HFF-Myc (cell line): ENCODE data around the gene PDE4A.
A peak's percentile ranks its signal among the peaks of the same experiment; 100 is the strongest.
"Not testable (repeated sequence)": the region's sequence is repeated elsewhere in the genome, so short reads cannot be mapped to it uniquely, and the experiment has no call there.

Experiments
- DNase-seq: peaks from one replicate; pipeline ENCODE4 v3.0.0-alpha.2; 2011; ENCODE audit warnings: low read depth; ENCODE audit errors: extremely low read depth
- H3K4me3 ChIP-seq: replicated peaks from 2 replicates; pipeline ENCODE4 v1.5.1; 2011; ENCODE audit warnings: low read depth, mild to moderate bottlenecking, control low read depth, low read length
- TF ChIP-seq, protein P1 (sequence below): IDR thresholded peaks from 2 replicates; pipeline ENCODE4 v1.5.1; 2012; ENCODE audit warnings: mild to moderate bottlenecking, low read depth, low read length, control low read depth; ENCODE audit errors: missing control alignments

The PDE4A gene

DNA sequence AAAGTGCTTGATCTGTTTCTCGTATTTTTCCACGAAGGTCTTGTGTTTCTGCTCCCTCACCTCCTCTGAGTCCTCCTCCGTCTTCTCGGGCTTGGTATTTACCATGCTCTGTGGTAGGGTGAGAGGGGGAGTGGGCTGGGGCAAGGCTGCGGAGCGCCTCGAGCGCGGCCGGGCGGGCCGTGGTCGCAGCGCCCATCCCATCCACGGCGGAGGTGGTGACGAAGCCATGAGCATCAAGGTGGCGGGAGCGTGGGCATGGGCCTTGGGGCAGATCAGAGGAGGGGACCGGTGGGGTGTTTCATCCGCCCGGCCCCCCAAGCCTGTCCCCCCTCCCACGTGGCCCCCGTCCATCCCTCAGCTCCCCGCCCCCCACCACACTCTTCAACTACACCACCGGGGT, 24.9 kb upstream of the PDE4A start:
- TF ChIP-seq, protein P1, sequence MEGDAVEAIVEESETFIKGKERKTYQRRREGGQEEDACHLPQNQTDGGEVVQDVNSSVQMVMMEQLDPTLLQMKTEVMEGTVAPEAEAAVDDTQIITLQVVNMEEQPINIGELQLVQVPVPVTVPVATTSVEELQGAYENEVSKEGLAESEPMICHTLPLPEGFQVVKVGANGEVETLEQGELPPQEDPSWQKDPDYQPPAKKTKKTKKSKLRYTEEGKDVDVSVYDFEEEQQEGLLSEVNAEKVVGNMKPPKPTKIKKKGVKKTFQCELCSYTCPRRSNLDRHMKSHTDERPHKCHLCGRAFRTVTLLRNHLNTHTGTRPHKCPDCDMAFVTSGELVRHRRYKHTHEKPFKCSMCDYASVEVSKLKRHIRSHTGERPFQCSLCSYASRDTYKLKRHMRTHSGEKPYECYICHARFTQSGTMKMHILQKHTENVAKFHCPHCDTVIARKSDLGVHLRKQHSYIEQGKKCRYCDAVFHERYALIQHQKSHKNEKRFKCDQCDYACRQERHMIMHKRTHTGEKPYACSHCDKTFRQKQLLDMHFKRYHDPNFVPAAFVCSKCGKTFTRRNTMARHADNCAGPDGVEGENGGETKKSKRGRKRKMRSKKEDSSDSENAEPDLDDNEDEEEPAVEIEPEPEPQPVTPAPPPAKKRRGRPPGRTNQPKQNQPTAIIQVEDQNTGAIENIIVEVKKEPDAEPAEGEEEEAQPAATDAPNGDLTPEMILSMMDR, result no peak
- no peak for DNase-seq
- no peak overlapping the region for H3K4me3 ChIP-seq

DNA sequence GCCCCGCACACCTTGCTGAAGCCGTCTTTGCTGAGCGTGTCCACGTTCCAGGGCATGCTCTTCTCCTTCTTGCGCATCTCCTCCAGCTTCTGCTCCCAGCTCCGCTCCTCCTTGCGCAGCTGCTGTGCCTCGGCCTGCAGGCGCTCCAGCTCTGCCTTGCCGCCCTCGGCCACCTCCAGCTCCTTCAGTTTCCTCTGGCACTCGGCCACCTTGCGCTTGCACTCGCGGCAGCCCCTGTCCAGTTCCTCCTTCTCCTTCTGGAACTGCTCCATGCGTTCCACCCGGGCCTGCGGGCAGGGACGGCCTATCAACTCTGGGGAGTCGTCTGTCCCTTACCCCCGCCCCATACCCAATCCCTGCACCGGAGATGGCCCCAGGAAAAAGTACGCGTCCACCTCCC, 24.4 kb upstream of the PDE4A start:
- DNase-seq, result no peak
- TF ChIP-seq, protein P1, result no peak
- H3K4me3 ChIP-seq, result no peak overlapping the region

DNA sequence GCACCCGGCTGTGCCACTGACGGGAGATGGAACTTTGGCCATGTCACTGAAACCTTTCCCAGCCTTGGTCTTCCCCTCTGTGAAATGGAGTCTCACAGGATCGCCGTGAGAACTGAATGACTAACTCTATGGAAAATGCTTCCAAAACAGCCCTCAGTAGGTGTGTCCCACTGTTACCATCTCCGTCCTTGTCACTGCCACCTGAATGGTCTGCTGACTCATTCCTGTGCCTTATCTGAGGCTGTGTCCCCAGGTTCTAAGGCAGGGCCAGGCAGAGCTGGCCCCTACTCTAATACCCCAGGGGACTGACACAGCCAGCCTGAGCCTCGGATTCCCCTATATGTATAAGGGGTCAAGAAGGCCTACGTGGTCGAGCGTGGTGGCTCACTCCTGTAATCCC, 21.5 kb upstream of the PDE4A start:
- TF ChIP-seq, protein P1, result no peak

DNA sequence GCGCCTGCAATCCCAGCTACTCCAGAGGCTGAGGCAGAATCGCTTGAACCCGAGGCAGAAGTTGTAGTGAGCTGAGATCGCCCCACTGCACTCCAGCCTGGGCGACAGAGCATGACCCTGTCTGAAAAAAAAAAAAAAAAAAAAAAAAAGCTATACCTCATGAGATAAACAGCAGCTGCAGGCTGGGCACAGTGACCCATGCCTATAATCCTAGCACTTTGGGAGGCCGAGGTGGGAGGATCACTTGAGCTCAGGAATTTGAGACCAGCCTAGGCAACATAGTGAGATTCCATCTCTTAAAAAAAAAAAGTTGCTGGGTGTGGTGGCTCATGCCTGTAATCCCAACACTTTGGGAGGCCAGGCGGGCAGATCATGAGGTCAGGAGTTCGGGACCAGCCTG, 21.0 kb upstream of the PDE4A start:
- DNase-seq, H3K4me3 ChIP-seq: not testable (repeated sequence)

More for the DNA sequence above, 21.5 kb upstream of the PDE4A start:
- H3K4me3 ChIP-seq, result no peak overlapping the region
- no peak for DNase-seq

DNA sequence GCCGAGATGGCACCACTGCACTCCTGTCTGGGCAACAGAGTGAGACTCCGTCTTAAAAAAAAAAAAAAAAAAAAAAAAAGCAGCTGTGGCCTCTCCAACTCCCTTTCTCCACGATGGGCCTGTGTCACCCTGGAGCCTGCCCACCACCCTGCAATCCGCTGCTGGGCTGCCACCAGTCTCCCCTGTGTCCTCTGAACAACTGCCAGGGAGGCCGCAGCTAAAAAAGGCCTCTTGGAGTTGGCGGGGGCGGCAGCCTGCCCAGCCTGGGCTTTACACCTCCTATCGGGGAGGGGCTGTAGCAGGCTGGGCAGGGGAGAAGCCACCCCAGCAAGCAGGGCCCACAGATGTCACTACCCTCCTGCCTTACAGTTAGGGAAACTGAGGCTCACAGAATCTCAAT, 20.5 kb upstream of the PDE4A start:
- TF ChIP-seq, protein P1, result no peak
- DNase-seq, result no peak
- H3K4me3 ChIP-seq, result no peak overlapping the region

DNA sequence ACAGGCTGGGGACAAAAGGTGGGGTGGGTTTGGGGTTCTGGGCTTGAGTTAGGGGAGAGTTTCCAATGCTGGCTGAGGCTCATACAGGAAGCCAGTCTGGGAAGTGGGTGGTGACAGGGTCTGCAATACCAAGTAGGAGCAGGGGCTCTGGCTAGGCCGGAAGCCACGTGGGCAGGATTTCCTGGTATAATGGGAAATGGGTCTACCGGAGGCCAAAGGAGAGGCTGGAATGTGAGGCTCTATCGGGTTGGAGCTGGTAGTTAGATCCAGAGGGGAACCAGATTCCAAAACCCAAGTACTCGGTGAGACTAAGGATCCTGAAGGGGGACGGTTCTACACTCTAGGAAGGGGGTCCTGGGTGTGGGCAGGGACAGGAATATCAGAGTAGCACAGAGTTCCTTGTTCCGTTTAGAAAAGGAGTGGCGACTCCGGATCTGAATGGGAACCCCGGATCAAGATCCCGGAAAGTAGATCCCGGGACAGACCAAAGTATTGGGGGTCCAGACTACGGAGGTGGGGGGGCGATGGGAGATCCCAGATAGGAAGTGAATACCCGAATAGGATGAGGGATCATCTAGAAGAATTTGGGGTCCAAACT, 17.8 kb upstream of the PDE4A start:
- no peak for DNase-seq
- TF ChIP-seq, protein P1, result no peak
- H3K4me3 ChIP-seq, result peak overlapping the region; percentile 100

DNA sequence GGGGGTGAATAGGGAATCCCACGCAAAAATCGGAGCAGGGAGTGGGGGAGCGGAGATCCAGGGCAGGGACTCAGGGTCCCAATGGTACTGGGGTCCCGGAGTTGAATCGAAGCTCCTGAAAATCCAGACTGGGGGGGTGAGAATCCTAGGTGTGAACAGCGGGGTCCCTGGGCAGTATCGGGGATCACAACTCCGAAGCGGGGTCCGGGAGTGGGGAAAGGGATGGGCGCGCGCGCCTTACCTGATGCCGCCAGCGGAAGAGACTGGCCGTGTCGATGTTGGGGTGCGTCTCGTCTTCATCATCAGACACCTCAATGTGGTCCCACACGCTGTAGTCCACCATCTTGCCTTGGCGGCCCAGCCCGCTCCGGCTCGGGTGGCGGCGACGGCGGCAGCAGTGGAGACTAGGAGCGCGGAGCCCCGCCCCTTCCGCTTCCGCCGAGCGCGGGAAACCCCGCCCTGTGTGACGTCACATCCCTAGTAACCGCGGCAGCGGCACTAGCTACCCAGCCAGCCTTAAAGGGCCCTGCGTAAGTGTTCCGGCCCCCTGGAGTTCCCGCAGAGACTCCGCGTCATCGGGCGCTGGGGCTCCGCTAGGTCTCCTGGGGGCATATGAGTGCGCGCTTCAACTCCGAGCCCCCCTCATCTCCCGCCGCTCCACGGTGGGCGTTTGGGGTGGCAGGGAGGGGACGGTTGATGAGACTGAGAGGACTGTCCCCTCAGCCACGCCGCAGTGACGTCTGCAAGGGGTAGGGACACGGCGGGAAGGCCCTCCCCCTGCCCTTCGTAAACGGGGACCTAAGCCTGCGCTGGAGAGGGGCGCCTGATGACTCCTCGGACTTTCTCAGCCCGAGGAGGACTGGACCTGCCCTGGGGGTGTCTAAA, 17.0 kb upstream of the PDE4A start, which contains the start of gene CDC37:
Gene CDC37, minus strand, starts transcription at position 406 of the 885 bp plus-strand sequence. Its CDS starts 63 bp downstream, at position 343.
- TF ChIP-seq, protein P1, result no peak
- peak within 1 kb of the TSS; percentile 100 for H3K4me3 ChIP-seq
- peak; percentile 88 for DNase-seq
